ENCODE measurements around the gene INPPL1.

GRCh38 chr11:72209101-72209500, 15.5 kb upstream of the INPPL1 start:
- TF ChIP-seq CTCF (IDR thresholded peaks at IDR 0.05) = no peak
- no peak for TF ChIP-seq EP300 (IDR thresholded peaks at IDR 0.05)
- no peak for TF ChIP-seq POLR2A (IDR thresholded peaks at IDR 0.05)

All from sigmoid colon (tissue), 4 donors.